HCT116 (cell line): Measurements from ENCODE around the gene ACCS. TPM values are rescaled to one million over a fixed set of nuclear protein-coding genes. Genes with fewer than 3 reads are reported as not detected.

Experiments used
- ATAC-seq: fragments of 200-7000 bp; cut with Tn5 transposase; 2 replicates; pipeline ENCODE4 v1.9.1; 2020; ENCODE audit warnings: mild to moderate bottlenecking, moderate library complexity
- BruUV-seq: library from RNA; stranded (reverse); fragments of 400-500 nt; replicated peaks from 2 replicates; lab custom pipeline; 2021; lab: Mats Ljungman, UMichigan
- CTCF ChIA-PET: fragments of 300-600 bp; sonication (Branson Sonifier 250); formaldehyde crosslinking; loops from one replicate; lab custom pipeline; 2021; ENCODE audit warnings: antibody characterized with exemption; lab: Charles Lee
- POLR2A ChIA-PET: fragments of 300-600, 350-600 bp; sonication (Branson Sonifier 250); formaldehyde crosslinking; loops from one replicate; lab custom pipeline; 2021; ENCODE audit warnings: antibody characterized with exemption; lab: Charles Lee
- RAD21 ChIA-PET, 2 experiments: fragments of 300-600 bp; sonication (Branson Sonifier 250); formaldehyde crosslinking; loops; one replicate each; lab custom pipeline; 2023; ENCODE audit warnings: low total read pairs in 2 of 2; ENCODE audit not compliant: uncharacterized antibody in 2 of 2, unreplicated experiment in 2 of 2, low non-redundant PET in 1 of 2; lab: Charles Lee
- DNase-seq: peaks from one replicate; pipeline ENCODE4 v3.0.0-alpha.2; 2010; ENCODE audit warnings: low read depth, low spot score
- H2AFZ ChIP-seq: fragments of 200-600 bp; shearing (Covaris generic), sonication (generic); 2 replicates; pipeline ENCODE4 v1.6.1; 2017; ENCODE audit warnings: low read depth, mixed run types, mixed read lengths, antibody characterized with exemption, low read length; ENCODE audit not compliant: poor library complexity, severe bottlenecking
- H3K27ac ChIP-seq: 2 replicates; pipeline ENCODE4 v1.5.1; 2012; ENCODE audit warnings: low read depth, low read length
- H3K27me3 ChIP-seq: fragments of 200-600 bp; sonication (generic); 2 replicates; pipeline ENCODE4 v1.6.1; 2016; ENCODE audit warnings: mixed run types, low read length, mixed read lengths; ENCODE audit not compliant: insufficient read depth
- H3K36me3 ChIP-seq, 2 experiments: fragments of 200-500 bp in 1 of 2; fragments of 200-600 bp in 1 of 2; sonication (Bioruptor generic) in 1 of 2; sonication (generic) in 1 of 2; 2 replicates each; pipeline versions ENCODE4 v1.5.1 to v1.6.1; 2014 to 2016; ENCODE audit warnings: low read length in 2 of 2, inconsistent platforms in 1 of 2, mixed read lengths in 1 of 2, mixed run types in 1 of 2; ENCODE audit not compliant: insufficient read depth in 2 of 2, control insufficient read depth in 1 of 2
- H3K4me1 ChIP-seq, 2 experiments: fragments of 200-600 bp in 1 of 2; sonication (generic) in 1 of 2; 2 replicates each; pipeline versions ENCODE4 v1.5.1 to v1.6.1; 2012 to 2017; ENCODE audit warnings: low read length in 2 of 2, inconsistent platforms in 1 of 2, mild to moderate bottlenecking in 1 of 2, mixed read lengths in 1 of 2, mixed run types in 1 of 2, moderate library complexity in 1 of 2; ENCODE audit not compliant: insufficient read depth in 2 of 2, control insufficient read depth in 1 of 2
- H3K4me2 ChIP-seq: fragments of 200-600 bp; sonication (generic); 2 replicates; pipeline ENCODE4 v1.6.1; 2017; ENCODE audit warnings: mixed run types, low read length, mixed read lengths
- H3K4me3 ChIP-seq, 2 experiments: fragments of 200-600 bp in 1 of 2; sonication (generic) in 1 of 2; replicated peaks in 1 of 2; 2 replicates each; pipeline ENCODE4 v1.5.1; 2011 to 2016; ENCODE audit warnings: low read length in 2 of 2, control low read depth in 1 of 2, low read depth in 1 of 2, mild to moderate bottlenecking in 1 of 2, mixed read lengths in 1 of 2, mixed run types in 1 of 2
- H3K79me2 ChIP-seq: fragments of 200-600 bp; sonication (generic); 2 replicates; pipeline ENCODE4 v1.6.1; 2017; ENCODE audit warnings: mild to moderate bottlenecking, mixed run types, low read length, moderate library complexity, mixed read lengths; ENCODE audit not compliant: insufficient read depth
- H3K9ac ChIP-seq: fragments of 200-600 bp; sonication (generic); 2 replicates; pipeline ENCODE4 v1.6.1; 2016; ENCODE audit warnings: low read length, mixed read lengths
- H3K9me2 ChIP-seq: fragments of 200-600 bp; sonication (generic), shearing (Covaris generic); 2 replicates; pipeline ENCODE4 v1.6.1; 2017; ENCODE audit warnings: mixed run types, mild to moderate bottlenecking, moderate library complexity; ENCODE audit not compliant: insufficient read depth
- H3K9me3 ChIP-seq, 2 experiments: fragments of 200-500 bp in 1 of 2; fragments of 200-600 bp in 1 of 2; sonication (Bioruptor generic) in 1 of 2; sonication (generic) in 1 of 2; 2 replicates each; pipeline ENCODE4 v1.6.1; 2014 to 2017; ENCODE audit warnings: low read length in 2 of 2, mixed read lengths in 2 of 2, inconsistent platforms in 1 of 2, low read depth in 1 of 2, mild to moderate bottlenecking in 1 of 2, mixed run types in 1 of 2, moderate library complexity in 1 of 2; ENCODE audit not compliant: control insufficient read depth in 1 of 2, insufficient read depth in 1 of 2
- H4K20me1 ChIP-seq: fragments of 200-600 bp; sonication (generic), shearing (Covaris generic); 2 replicates; pipeline ENCODE4 v1.6.1; 2017; ENCODE audit warnings: mixed run types, mild to moderate bottlenecking, moderate library complexity; ENCODE audit not compliant: insufficient read depth
- ATF3 ChIP-seq: IDR thresholded peaks from 2 replicates; pipeline ENCODE4 v1.6.1; 2012
- CBX3 ChIP-seq: IDR thresholded peaks from 2 replicates; pipeline ENCODE4 v1.6.1; 2012; ENCODE audit warnings: low read depth
- CEBPB ChIP-seq: IDR thresholded peaks from 2 replicates; pipeline ENCODE4 v1.6.1; 2012; ENCODE audit warnings: low read depth
- ELF1 ChIP-seq: IDR thresholded peaks from 2 replicates; pipeline ENCODE4 v1.6.1; 2012; ENCODE audit warnings: low read depth, borderline replicate concordance
- EZH2phosphoT487 ChIP-seq: fragments of 200-600 bp; IDR thresholded peaks from 2 replicates; pipeline ENCODE4 v1.6.1; 2018; ENCODE audit warnings: antibody characterized with exemption, borderline replicate concordance
- MAX ChIP-seq: IDR thresholded peaks from 2 replicates; pipeline ENCODE4 v1.6.1; 2012
- POLR2A ChIP-seq: IDR thresholded peaks from 2 replicates; pipeline ENCODE4 v1.7.0; 2011; ENCODE audit warnings: borderline replicate concordance; ENCODE audit not compliant: insufficient read depth, insufficient read length; ENCODE audit errors: extremely low read depth
- RAD21 ChIP-seq: IDR thresholded peaks from 2 replicates; pipeline ENCODE4 v1.6.1; 2012; ENCODE audit warnings: low read depth, mild to moderate bottlenecking
- REST ChIP-seq: IDR thresholded peaks from 2 replicates; pipeline ENCODE4 v1.6.1; 2012; ENCODE audit warnings: low read depth
- SIN3A ChIP-seq: IDR thresholded peaks from 2 replicates; pipeline ENCODE4 v1.6.1; 2012; ENCODE audit warnings: low read depth
- SP1 ChIP-seq: IDR thresholded peaks from 2 replicates; pipeline ENCODE4 v1.6.1; 2012; ENCODE audit warnings: low read depth
- SRF ChIP-seq: IDR thresholded peaks from 2 replicates; pipeline ENCODE4 v1.6.1; 2012; ENCODE audit warnings: low read depth
- TCF7L2 ChIP-seq: IDR thresholded peaks from 2 replicates; pipeline ENCODE4 v1.7.0; 2011; ENCODE audit warnings: borderline replicate concordance, inconsistent platforms; ENCODE audit not compliant: insufficient read depth, insufficient read length; ENCODE audit errors: extremely low read depth
- YY1 ChIP-seq: IDR thresholded peaks from 2 replicates; pipeline ENCODE4 v1.6.1; 2011; ENCODE audit warnings: low read length, low read depth, moderate library complexity, mild to moderate bottlenecking; ENCODE audit not compliant: insufficient replicate concordance; ENCODE audit errors: extremely low read depth
- ZBTB33 ChIP-seq: IDR thresholded peaks from 2 replicates; pipeline ENCODE4 v1.6.1; 2011; ENCODE audit warnings: mild to moderate bottlenecking, low read length, moderate library complexity; ENCODE audit not compliant: insufficient replicate concordance; ENCODE audit errors: extremely low read depth
- ZFX ChIP-seq: fragments of 450-650 bp; IDR thresholded peaks from 2 replicates; pipeline ENCODE4 v1.6.1; 2017
- intact Hi-C: fragments of 100-400 bp; cut with micrococcal nuclease; formaldehyde crosslinking; loops from 2 replicates; pipeline ENCODE4 v1.10.0; 2022
- total RNA-seq: library from RNA; stranded (reverse); gene quantifications from one replicate; pipeline ENCODE4 v1.2.1, GENCODE V29; 2021; ENCODE audit not compliant: unreplicated experiment

ACCS gene
- total RNA-seq, 1 experiment from 2014 or later: 13.2 TPM

DNA sequence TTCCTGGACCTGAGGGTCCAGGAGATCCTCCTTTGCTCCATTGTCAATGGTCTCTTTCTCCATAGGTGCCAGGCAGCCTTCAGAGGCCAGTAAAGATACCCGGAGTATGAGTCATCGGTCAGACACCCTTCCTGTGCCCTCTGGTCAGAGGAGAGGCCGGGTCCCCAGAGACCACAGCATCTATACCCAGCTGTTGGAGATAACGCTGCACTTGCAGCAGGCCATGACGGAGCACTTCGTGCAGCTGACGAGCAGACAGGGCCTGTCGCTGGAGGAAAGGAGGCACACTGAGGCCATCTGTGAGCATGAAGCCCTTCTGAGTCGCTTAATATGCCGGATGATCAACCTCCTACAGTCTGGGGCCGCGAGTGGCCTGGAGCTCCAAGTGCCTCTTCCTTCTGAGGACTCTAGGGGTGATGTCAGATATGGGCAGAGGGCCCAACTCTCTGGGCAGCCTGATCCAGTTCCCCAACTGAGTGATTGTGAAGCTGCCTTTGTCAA is 18.1 kb upstream of the ACCS start, which contains the start of gene ACCSL:
Gene ACCSL (plus strand): TSS at position 51 of the 501 bp plus-strand sequence. CDS start 56 bp downstream, at position 107.
- no peaks in the 10 kb centered on the region for H3K9me3 ChIP-seq
- no peak within 1 kb of the TSS for H3K27ac ChIP-seq
- no peak within 1 kb of the TSS for H3K4me2 ChIP-seq
- intact Hi-C loops: no loop called here
- no peaks in the 10 kb centered on the region for H3K9me2 ChIP-seq
- TF ChIP-seq RAD21: no peak
- no peak for TF ChIP-seq YY1
- no peak for TF ChIP-seq ZFX
- TF ChIP-seq POLR2A: no peak
- TF ChIP-seq EZH2phosphoT487: no peak
- no peak for TF ChIP-seq TCF7L2
- TF ChIP-seq ZBTB33: no peak
- no peak for TF ChIP-seq SIN3A
- no peak for TF ChIP-seq MAX
- TF ChIP-seq REST: no peak
- TF ChIP-seq SP1: no peak
- no peak for TF ChIP-seq CEBPB
- TF ChIP-seq ATF3: no peak
- TF ChIP-seq CBX3: no peak
- TF ChIP-seq ELF1: no peak
- no peak for TF ChIP-seq SRF
- no TSS peak for BruUV-seq
- DNase-seq (no peak), ATAC-seq (no peak; the same call in 1 of the 2 replicates)
- no peak within 1 kb of the TSS for H2AFZ ChIP-seq
- no peak within 1 kb of the TSS for H3K4me3 ChIP-seq
- ChIA-PET RAD21 (no interaction called here), POLR2A (no interaction called here), CTCF (no interaction called here)
- H3K9ac ChIP-seq: no peak within 1 kb of the TSS
- H3K36me3 ChIP-seq: no peaks in the 10 kb centered on the region
- no peaks in the 10 kb centered on the region for H4K20me1 ChIP-seq
- no peaks in the 10 kb centered on the region for H3K79me2 ChIP-seq
- H3K4me1 ChIP-seq: peaks cover 0 to 5% of the 10 kb centered on the region in 2 experiments; a peak in 2 of 4 replicates
- H3K27me3 ChIP-seq: no peaks in the 10 kb centered on the region
